Globus pallidus (tissue), 1 donor: ENCODE results near the gene PIH1D1.
A peak's percentile ranks its signal among the peaks of the same experiment; 100 is the strongest.

Experiments
- DNase-seq: peaks from one replicate; pipeline ENCODE4 v3.0.0-alpha.2; 2015; ENCODE audit warnings: low spot score

PIH1D1 gene

DNA sequence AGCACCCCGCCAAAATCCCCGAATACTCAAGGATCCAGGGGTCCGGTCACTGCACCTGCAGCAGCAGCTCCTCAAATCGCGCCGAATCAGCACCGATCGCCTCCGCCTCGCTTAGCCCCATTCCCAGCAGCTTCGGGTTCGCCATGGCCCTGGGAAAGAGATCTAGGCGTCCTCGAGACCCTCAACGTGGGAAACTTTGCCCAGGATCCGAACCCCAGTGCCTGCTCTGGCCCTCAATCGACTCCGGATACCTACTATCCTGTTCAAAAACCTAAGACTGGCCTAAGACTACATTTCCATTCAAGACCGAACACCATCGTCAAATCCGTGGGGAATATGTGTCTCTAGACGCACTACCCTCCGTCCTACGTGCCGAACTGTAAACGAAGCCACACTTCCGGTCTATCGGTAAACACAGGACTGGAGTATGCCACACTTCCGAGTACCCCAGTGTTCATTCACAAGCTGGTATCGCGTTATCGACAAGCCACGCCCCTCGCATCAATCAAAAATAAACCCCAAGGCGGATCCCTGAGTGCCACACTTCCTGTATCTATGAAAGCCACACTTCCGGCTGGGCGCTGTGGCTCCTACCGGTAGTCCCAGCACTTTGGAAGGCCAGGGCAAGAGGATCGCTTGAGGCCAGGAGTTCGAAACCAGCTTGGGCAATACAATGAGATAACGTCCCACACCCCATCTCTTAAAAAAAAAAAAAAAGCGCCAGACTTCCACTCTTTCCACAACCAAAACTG lies at the start of gene PIH1D1:
PIH1D1 (minus strand) TSS at position 385 of the 752 bp plus-strand sequence; CDS start at position 145, 240 bp downstream.
- DNase-seq, result peak; percentile 99

DNA sequence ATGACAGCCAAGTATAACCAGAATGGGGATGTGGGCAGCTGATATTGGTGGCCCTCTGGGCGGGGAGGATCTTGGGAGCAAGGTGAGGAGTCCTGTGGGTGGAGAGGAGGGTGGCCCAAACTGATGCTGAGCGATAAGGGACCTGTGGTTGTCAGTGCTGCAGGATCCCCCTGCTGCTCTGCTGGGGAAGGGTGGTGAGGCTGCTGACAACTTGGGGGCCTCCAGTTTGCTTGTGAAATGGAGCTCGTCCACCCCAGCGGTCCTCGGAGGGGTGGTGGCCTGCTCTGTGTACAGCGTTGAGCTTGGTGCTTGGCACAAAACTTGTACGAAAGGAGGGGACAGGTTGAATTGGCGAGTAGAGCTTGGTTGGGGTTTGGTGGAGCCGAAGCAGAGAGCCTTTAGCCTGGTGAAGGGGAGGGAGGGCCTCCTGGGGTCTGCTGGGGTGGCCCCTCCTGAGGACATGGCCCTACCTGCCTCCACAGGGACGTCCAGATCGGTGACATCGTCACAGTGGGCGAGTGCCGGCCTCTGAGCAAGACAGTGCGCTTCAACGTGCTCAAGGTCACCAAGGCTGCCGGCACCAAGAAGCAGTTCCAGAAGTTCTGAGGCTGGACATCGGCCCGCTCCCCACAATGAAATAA lies 47.5 kb upstream of the PIH1D1 start:
- DNase-seq, result no peak

DNA sequence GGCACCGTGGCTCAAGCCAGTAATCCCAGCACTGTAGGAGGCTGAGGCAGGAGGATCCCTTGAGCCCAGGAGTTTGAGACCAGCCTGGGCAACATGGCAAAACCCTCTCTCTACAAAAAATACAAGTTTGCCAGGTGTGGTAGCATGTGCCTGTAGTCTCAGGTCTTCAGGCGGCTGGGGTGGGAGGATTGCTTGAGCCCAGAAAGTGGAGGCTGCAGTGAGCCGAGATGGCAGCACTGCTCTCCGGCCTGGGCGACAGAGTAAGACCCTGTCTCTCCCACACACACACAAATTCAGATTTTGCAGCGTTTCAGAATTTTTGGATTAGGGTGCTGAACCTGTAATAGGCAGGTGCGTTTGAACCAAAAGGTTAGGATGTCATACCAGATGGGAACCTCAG lies 46.9 kb upstream of the PIH1D1 start:
- no peak for DNase-seq

DNA sequence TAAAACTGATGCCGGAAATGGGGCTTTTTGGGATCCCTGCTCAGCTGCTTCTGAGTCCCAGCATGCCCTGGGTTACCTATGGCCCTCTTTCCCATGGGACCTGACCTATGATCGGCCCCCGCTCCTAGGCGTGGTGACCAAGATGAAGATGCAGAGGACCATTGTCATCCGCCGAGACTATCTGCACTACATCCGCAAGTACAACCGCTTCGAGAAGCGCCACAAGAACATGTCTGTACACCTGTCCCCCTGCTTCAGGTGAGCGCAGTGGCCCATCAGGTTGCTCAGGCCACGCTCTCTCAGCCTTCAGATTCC lies 46.1 kb upstream of the PIH1D1 start:
- no peak for DNase-seq

DNA sequence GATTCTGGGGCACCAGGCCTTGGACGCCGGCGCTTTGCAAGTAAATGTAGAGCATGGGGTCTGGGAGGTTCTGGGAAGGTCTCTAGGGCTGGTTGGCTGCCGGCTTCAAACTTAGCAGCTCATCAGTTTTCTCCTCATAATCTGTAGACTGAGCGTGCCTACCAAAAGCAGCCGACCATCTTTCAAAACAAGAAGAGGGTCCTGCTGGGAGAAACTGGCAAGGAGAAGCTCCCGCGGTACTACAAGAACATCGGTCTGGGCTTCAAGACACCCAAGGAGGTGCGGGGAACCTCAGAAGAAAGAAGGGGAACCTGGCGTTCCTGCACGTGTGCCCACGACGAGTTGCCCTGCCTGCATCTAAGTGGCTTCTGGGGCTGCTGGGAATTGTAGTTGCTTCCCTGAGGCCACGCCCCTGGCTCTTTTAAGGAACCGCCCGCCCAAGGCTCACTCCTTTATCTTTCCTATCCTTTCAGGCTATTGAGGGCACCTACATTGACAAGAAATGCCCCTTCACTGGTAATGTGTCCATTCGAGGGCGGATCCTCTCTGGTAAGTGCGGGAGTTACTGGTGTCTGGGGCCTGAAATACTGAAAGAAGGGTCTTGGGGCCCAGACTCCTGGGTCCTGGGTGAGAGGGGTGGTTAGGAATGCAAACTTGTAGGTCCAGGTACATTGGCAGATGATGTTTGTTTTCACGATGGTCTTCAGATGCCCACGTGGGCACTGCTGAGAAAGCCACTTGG lies 45.6 kb upstream of the PIH1D1 start:
- no peak for DNase-seq

DNA sequence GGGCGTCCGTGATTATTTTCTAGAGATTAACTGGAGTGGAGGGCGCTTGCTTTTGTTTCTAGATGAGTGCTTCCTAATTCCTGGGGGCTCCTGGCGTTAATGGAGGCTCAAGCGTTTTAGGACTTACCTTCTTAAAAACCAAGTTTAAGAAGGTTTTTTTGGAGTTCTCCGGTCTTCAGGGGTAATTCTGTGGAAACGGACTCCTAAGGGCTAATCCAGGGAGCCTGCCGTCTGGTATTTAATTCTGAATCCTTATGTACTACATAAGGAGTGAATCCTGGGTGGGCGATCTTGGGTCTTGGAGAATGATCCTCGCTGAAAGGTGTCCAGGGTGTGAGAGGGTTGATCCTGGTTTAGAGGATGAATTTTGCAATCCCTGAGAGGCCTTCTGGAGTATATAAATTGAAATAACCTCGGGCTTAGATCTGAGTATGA lies 45.0 kb upstream of the PIH1D1 start:
- DNase-seq, result no peak

DNA sequence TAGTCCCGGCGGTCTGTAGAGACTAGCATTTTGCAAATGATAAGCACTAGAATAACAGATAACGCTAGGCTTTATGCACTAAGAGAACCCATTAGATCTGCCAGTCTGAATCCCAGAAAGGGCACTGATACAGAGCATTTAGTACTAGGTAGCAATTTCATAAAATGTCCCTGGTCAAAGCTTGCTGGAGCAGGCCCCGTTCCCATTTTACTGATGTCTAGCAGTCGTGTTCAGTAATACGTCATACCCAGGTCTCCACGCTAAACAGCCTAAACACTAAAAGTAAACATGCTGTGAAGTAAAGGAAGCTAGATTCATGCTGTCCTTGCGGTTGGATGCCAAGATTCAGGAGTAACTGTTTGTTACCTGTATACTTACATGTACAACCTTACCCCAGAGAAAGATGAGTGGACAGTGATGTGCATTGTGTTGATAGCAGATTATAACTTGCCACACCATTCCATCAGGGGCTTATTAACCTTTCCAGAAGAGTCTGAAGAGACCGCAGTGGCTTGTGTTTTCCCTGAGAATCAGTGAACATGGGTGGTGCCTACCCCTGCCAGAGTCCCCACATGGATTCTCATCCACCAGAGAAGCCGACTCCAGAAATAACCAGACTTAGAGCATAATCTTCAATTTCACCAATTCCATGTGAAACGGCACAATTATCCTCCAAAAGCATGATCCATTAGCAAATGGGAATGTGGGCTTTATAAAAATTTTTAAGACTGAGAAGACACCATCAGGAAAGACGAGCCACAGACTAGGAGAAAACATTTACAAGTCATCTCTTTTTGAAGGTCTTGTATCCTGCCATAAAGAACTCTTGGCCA lies 41.2 kb upstream of the PIH1D1 start:
- DNase-seq, result no peak

DNA sequence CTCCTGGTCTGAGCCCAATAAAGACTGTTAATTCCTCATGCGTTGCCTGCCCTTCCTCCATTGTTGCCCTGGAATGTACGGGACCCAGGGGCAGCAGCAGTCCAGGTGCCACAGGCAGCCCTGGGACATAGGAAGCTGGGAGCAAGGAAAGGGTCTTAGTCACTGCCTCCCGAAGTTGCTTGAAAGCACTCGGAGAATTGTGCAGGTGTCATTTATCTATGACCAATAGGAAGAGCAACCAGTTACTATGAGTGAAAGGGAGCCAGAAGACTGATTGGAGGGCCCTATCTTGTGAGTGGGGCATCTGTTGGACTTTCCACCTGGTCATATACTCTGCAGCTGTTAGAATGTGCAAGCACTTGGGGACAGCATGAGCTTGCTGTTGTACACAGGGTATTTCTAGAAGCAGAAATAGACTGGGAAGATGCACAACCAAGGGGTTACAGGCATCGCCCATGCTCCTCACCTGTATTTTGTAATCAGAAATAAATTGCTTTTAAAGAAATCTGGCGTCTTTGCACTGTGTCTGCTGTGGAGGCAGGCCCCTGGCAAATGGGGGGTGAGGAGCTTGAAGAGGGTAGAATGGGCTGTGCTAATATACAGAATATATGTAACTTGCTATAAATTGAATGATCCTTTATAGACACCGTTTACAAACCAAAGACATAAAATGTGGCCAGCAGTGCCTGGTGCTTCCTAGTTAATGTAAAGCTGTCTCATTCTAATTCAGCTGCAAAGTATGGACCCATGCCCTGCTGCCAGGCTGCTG lies 40.4 kb upstream of the PIH1D1 start:
- no peak for DNase-seq

DNA sequence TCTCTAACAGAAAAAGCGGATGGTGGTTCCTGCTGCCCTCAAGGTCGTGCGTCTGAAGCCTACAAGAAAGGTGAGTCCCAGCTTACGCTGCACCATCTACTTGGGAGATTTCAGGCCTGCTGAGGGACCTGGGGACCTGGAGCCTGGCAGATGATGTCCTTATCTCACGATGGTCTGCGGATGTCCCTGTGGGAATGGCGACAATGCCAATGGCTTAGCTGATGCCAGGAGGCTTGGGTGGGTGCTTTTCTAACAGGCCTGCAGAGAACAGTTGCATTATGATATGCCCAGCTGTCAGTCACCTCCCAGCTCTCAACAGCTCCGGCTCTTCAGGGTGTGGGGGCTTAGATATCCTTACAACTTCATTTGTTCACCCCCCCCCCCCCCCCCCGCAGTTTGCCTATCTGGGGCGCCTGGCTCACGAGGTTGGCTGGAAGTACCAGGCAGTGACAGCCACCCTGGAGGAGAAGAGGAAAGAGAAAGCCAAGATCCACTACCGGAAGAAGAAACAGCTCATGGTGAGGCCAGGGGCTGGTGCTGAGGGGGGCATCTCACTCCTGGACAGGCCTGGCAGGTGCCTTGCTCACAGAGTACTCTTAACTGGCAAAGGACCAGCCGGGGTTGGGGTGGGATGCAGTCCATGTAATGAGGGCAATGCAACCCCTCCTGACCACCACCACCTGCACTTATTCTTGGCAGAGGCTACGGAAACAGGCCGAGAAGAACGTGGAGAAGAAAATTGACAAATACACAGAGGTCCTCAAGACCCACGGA lies 39.6 kb upstream of the PIH1D1 start:
- DNase-seq, result no peak

DNA sequence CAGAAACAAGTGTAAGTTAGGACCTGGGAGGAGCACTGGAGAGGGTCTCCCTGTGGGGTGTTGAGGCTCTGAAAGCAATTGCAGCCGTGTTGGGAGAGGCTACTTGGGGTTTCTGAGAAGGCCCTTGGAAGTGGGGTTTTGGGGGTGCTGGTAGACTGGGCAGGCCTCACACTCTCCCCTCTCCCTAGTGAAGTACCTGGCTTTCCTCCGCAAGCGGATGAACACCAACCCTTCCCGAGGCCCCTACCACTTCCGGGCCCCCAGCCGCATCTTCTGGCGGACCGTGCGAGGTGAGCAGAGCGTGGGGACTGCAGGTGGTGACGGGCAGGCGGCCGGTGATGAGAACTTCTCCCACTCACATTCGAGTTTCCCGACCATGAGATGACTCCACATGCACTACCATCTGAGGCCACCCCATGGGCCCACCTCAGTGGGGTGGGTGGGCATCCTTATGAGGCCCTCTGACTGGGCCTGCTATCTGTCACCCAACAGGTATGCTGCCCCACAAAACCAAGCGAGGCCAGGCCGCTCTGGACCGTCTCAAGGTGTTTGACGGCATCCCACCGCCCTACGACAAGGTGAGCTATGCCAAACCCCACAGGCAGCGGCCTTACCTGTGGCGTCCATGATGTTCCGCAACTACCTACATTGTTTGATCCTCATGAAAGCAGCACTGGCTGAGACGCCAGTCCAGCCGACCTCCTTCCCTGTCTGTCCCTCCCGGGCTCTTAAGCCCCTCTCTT lies 38.8 kb upstream of the PIH1D1 start:
- no peak for DNase-seq

DNA sequence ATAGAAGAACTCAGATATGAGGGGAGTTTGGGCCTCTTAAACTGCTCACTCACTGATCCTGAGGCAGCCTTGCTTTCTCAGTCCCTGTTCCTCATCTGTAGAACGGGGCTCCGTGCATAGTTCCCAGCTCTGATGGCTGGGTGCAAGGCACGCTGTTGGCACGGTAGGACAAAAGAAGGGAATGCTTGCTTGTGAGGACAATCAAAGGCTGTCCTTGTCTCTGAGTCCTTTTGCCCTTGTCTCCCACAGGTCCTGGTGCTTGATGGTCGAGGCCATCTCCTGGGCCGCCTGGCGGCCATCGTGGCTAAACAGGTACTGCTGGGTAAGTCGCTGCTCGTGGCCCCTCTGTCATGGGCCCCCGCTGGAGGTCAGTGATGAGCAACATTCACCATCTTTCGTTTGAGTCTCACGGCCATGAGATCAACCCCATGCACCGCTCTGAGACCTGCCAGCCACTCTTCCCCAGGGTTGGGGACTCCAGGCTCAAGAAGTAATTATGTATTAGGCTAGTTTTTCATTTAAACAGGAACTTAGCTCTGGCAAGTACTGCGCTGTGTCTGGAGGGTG lies 38.1 kb upstream of the PIH1D1 start:
- DNase-seq, result no peak

DNA sequence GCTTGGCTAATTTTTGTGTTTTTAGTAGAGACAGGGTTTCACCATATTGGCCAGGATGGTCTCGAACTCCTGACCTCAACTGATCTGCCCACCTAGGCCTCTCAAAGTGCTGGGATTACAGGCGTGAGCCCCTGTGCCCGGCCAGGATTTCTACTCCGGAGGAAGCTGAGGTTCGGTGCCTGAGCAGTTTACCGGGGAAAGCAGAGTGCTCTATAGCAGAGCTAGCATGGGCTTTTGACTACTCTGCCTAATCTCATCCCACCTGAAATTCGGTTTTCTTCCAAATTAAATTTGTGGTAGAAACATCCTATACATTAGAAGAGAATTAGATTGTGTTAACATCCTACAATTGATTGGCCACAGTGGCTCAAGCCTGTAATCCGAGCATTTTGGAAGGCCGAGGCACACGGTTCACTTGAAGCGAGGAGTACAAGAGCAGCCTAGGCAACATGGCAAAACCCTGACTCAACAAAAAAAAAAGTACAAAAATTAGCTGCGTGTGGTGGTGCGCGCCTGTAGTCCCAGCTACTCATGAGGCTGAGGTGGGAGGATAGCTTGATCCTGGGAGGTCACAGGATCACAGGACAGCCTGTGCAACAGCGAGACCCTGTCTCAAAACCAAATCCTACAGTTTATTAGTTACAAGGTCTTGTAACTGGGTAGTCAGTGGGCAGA lies 37.4 kb upstream of the PIH1D1 start:
- DNase-seq, result no peak

DNA sequence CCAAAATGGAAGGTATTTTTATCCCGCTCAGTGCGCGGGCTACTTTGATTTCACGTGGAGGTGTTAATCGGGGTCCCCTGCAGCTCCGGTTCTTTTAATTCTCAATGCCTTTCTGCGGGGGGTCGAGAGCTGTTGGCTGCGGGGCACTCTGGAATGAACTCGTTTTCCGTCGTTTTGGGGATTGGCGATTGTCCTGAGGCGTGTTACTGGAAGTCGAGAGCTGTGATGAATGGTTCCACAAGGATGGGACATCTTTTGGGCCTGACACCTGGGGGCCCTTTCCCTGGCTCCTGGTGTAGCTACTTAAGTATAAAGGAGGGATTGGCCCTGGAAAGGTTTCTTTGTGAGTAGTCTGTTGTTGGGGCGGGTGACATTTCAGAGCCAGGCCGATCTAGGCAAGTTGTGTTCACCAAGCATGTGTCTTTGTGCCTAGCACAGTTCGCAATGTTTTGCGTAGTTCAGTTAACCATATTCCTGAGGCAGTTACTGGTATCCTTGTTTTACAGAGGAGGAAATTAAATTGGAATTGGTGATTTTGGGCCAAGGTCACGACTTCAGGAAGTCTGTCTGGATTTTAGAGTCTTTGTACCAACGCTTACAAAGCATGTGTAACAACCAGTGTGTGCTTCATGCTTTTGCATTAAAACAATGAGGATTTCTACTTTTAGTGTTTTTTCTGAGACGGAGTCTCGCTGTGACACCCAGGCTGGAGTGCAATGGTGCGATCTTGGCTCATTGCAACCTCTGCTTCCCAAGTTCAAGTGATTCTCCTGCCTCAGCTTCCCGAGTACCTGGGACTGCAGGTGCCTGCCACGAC lies 36.6 kb upstream of the PIH1D1 start:
- no peak for DNase-seq

DNA sequence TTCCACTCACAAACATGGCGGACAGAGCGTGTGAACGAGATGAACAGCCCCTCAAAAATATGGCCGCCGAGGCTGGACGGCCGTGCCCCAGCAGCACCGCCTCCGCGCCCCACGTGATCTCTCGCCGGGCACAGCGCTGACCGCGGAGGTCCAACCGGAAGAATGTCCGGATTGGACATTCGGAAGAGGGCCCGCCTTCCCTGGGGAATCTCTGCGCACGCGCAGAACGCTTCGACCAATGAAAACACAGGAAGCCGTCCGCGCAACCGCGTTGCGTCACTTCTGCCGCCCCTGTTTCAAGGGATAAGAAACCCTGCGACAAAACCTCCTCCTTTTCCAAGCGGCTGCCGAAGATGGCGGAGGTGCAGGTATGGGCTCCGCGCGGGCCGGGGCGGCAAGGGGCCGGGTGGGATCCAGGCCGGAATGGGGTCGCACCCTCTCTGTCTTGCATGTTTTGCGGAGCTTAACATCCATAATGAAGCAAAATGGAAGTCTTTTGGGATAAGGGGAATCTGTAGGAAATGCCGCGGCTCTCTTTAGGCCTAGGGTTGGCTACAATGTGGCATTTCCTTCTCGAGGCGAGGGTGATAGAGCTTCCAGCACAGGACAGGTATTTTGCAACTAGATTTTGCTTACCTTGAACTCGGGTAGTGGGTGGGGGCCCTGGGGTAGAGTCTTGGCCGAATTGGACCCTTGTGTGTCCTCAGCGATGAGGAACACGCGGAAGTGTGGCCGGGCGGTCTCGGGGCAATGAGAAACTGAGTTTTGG lies 35.8 kb upstream of the PIH1D1 start, which contains the start of gene RPL13A:
RPL13A (plus strand) TSS at position 332 of the 769 bp plus-strand sequence; CDS start at position 354, 22 bp downstream.
- DNase-seq, result peak; percentile 99

DNA sequence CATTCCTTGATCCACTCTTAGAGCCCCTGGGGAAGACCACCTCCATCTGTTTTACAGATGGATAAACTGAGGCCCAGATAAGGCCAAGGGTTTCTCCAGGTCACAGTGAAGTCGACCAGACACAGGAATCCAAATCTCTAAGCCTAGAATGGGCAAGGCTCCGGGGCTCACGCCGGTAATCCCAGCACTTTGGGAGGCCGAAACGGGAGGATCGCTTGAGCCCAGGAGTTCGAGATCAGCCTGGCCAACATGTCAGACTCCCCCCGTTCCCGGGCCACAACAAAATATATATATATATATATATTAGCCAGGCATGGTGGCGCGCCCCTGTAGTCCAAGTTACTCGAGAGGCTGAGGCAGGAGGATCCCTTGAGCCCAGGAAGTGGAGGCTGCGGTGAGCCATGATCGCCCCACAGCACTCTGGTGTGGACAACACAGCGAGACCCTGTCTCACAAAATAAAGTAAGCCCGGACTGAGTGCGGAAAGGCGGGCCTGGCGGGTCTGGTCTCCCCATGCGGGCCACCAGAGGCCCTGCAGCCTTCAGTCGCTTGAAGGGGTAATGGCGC lies 35.2 kb upstream of the PIH1D1 start:
- DNase-seq, result no peak

DNA sequence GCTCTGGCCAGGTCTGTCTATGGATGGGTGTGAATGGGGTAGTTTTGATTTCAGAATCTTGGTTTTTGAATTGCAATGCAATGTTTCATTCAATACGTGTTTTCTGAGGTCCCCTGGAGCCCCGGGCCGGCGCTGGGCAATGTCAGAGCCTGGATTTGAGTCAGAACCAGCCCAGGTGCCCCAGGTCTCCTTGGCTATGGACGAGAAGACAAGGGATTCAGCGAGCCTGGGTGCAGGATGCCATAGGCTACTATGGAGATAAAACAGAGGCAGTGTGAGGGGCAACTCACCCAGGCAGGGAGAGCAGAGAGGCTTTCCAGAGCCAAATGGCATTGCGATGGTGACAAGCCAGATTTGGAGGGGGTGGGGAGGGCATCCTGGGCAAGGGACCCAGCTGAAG lies 34.6 kb upstream of the PIH1D1 start:
- no peak for DNase-seq
